Measurements from ENCODE around the gene SCUBE3. TPM values are rescaled to one million over a fixed set of nuclear protein-coding genes. Genes with fewer than 3 reads are reported as not detected.

Gene SCUBE3
- total and polyA plus RNA-seq, 9 of the 15 experiments (the other 6 are each of a cell fraction or from before 2014, with no cell fraction given): 0.01 to 0.11 TPM; not detected in 7

- no peaks in the 10 kb centered on the region for H3K9me1 ChIP-seq (ENCODE audit: control insufficient read depth, insufficient read depth, low read length)
- H3K36me3 ChIP-seq (ENCODE audit: control insufficient read depth, insufficient read depth, low read length): peaks cover 6% of the 10 kb centered on the region; the same call in 2 of the 3 replicates
- 84% methylated on average over 13 of the region's 13 CpGs for WGBS (ENCODE audit: insufficient coverage, low coverage, missing lambda C conversion rate)
- H3K27ac ChIP-seq (ENCODE audit: extremely low read depth, low read depth, low read length): no peak overlapping the region
- H3K27me3 ChIP-seq (ENCODE audit: control insufficient read depth in 2 of 2, insufficient read depth in 2 of 2, low read length in 2 of 2): no peaks in the 10 kb centered on the region
- FAIRE-seq: no peak
- in situ Hi-C loops (cut with MboI) (no loop called here), intact Hi-C loops (cut with micrococcal nuclease) (loop anchor here (10.0 kb wide), 2 partner anchors 263 to 663 kb away; no protein-coding TSS in a partner anchor)
- no peak for DNase-seq (ENCODE audit: extremely low read depth in 1 of 4, low spot score in 3 of 4)
- no peak overlapping the region for H3K4me2 ChIP-seq (ENCODE audit: insufficient read depth, low read length)
- no peak overlapping the region for H3K4me3 ChIP-seq
- ATAC-seq: no peak
- H3K9me3 ChIP-seq (replicated peaks; ENCODE audit: control insufficient read depth, insufficient read depth, low read depth, low read length): no peaks in the 10 kb centered on the region
- no peaks in the 10 kb centered on the region for H4K20me1 ChIP-seq (replicated peaks; ENCODE audit: control insufficient read depth, insufficient read depth, low read length)
- no peak overlapping the region for H2AFZ ChIP-seq (ENCODE audit: low read depth, low read length)
- CTCF ChIA-PET (ENCODE audit: low intra/inter-chr PET ratio): interaction anchor here (0.6 kb wide), 1 partner anchor 175 kb away, joined by 3 read pairs; no protein-coding TSS in a partner anchor
- POLR2A ChIA-PET: interaction anchor here (0.6 to 1.1 kb wide), 2 partner anchors 8 to 177 kb away, joined by 3 to 4 read pairs; partner anchors contain the start of gene RPL10A
- H3K9ac ChIP-seq (ENCODE audit: insufficient read depth in 1 of 2, low read depth in 2 of 2, low read length in 2 of 2): peak overlapping the region in 1 of 2 experiments; percentile 11; a peak in 1 of 4 replicates
- H3K79me2 ChIP-seq (ENCODE audit: control insufficient read depth, insufficient read depth, low read length): no peaks in the 10 kb centered on the region
- no TSS peak for BruUV-seq (replicated peaks)
- H3K4me1 ChIP-seq (replicated peaks in 1 of 2; ENCODE audit: control insufficient read depth in 2 of 2, insufficient read depth in 2 of 2, low read length in 2 of 2): 0 out of 5 replicates have a peak, but pooled peaks cover 0 to 3% of the 10 kb centered on the region in 2 experiments
- TF ChIP-seq KLF1 (tag; IDR thresholded peaks at IDR 0.05) (no peak), CREBBP (IDR thresholded peaks at IDR 0.05; ENCODE audit: low read depth, low read length) (no peak), CBX1 (IDR thresholded peaks at IDR 0.05; ENCODE audit: low read depth) (no peak), ZEB2 (IDR thresholded peaks at IDR 0.05) (no peak), TAF15 (IDR thresholded peaks at IDR 0.05; ENCODE audit: low read depth, low read length) (no peak), ZZZ3 (IDR thresholded peaks at IDR 0.05) (no peak), RAD51 (IDR thresholded peaks at IDR 0.05; ENCODE audit: borderline replicate concordance, low read depth) (no peak), CHD7 (IDR thresholded peaks at IDR 0.05; ENCODE audit: low read depth, low read length) (no peak), SRF (CRISPR knock-in tag; IDR thresholded peaks at IDR 0.05) (no peak)
Observed at GRCh38 chr6:35291491-35291890, 77.7 kb downstream of the SCUBE3 start.
